CD14-positive monocyte (primary cell): Measurements from ENCODE around the gene AEBP2. TPM values are rescaled to one million over a fixed set of nuclear protein-coding genes. Genes with fewer than 3 reads are reported as not detected.

Experiments used
- DNase-seq, 3 donors: peaks; one replicate each; pipeline ENCODE4 v3.0.0-alpha.2; 2011 to 2022
- H2AFZ ChIP-seq: 2 replicates; pipeline ENCODE4 v1.6.0; 2012; ENCODE audit warnings: mild to moderate bottlenecking, low read depth, low read length, inconsistent platforms; ENCODE audit not compliant: insufficient read depth, poor library complexity, severe bottlenecking
- H3K27ac ChIP-seq, 2 donors: 1 replicate in 1 of 2; 2 replicates in 1 of 2; pipeline ENCODE4 v1.5.1; 2012 to 2013; ENCODE audit warnings: low read length in 2 of 2, control low read depth in 1 of 2, inconsistent platforms in 1 of 2, low read depth in 1 of 2, mild to moderate bottlenecking in 1 of 2
- H3K27me3 ChIP-seq, 2 donors: one replicate each; pipeline versions ENCODE4 v1.6.0 to v1.6.1; 2011 to 2013; ENCODE audit warnings: low read length in 2 of 2; ENCODE audit not compliant: control insufficient read depth in 2 of 2, insufficient read depth in 2 of 2
- H3K36me3 ChIP-seq, 2 donors: replicated peaks in 1 of 2; 1 replicate in 1 of 2; 2 replicates in 1 of 2; pipeline versions ENCODE4 v1.5.1 to v1.6.1; 2012 to 2013; ENCODE audit warnings: low read length in 2 of 2, control low read depth in 1 of 2, inconsistent platforms in 1 of 2, mild to moderate bottlenecking in 1 of 2; ENCODE audit not compliant: insufficient read depth in 2 of 2, control insufficient read depth in 1 of 2
- H3K4me1 ChIP-seq, 2 donors: 1 replicate in 1 of 2; 2 replicates in 1 of 2; pipeline versions ENCODE4 v1.5.1 to v1.6.1; 2012 to 2013; ENCODE audit warnings: low read length in 2 of 2, control low read depth in 1 of 2, inconsistent platforms in 1 of 2, mild to moderate bottlenecking in 1 of 2, moderate library complexity in 1 of 2; ENCODE audit not compliant: insufficient read depth in 2 of 2, control insufficient read depth in 1 of 2
- H3K4me2 ChIP-seq: replicated peaks from 2 replicates; pipeline ENCODE3; 2012; ENCODE audit warnings: low read length, moderate library complexity, mild to moderate bottlenecking; ENCODE audit not compliant: poor library complexity, severe bottlenecking; ENCODE audit errors: extremely low read depth
- H3K4me3 ChIP-seq, 3 experiments: fragments of 200-600 bp in 1 of 3; sonication (generic) in 1 of 3; replicated peaks in 1 of 3; 1 replicate in 2 of 3; 2 replicates in 1 of 3; pipeline ENCODE4 v1.5.1; 2011 to 2013; ENCODE audit warnings: low read length in 3 of 3, mild to moderate bottlenecking in 3 of 3, control low read depth in 2 of 3, low read depth in 2 of 3, inconsistent platforms in 1 of 3, moderate library complexity in 1 of 3
- H3K79me2 ChIP-seq: 2 replicates; pipeline ENCODE4 v1.6.0; 2012; ENCODE audit warnings: mild to moderate bottlenecking, control low read depth, inconsistent platforms, low read length, moderate library complexity; ENCODE audit not compliant: insufficient read depth
- H3K9ac ChIP-seq: 2 replicates; pipeline ENCODE4 v1.6.0; 2017; ENCODE audit warnings: low read length, mild to moderate bottlenecking; ENCODE audit not compliant: insufficient read depth, poor library complexity, severe bottlenecking
- H3K9me3 ChIP-seq, 2 donors: replicated peaks in 1 of 2; 1 replicate in 1 of 2; 2 replicates in 1 of 2; pipeline versions ENCODE4 v1.5.1 to v1.6.1; 2012 to 2013; ENCODE audit warnings: low read length in 2 of 2, control low read depth in 1 of 2; ENCODE audit not compliant: control insufficient read depth in 1 of 2, insufficient read depth in 1 of 2
- H4K20me1 ChIP-seq: 2 replicates; pipeline ENCODE4 v1.6.0; 2012; ENCODE audit warnings: mild to moderate bottlenecking, low read length, control low read depth, moderate library complexity; ENCODE audit not compliant: insufficient read depth
- H3K27ac Mint-ChIP-seq, 7 donors: one replicate each; pipeline ENCODE4 v1.8.0; 2020; ENCODE audit warnings: mild to moderate bottlenecking in 7 of 7, mixed read lengths in 7 of 7, moderate library complexity in 6 of 7, inconsistent platforms in 2 of 7
- H3K27me3 Mint-ChIP-seq, 3 donors: one replicate each; pipeline ENCODE4 v1.8.0; 2021 to 2022; ENCODE audit warnings: low read depth in 3 of 3, mild to moderate bottlenecking in 3 of 3, mixed read lengths in 3 of 3, moderate library complexity in 3 of 3, inconsistent platforms in 1 of 3
- H3K36me3 Mint-ChIP-seq, 2 donors: one replicate each; pipeline ENCODE4 v1.8.0; 2020; ENCODE audit warnings: mixed read lengths in 2 of 2, inconsistent platforms in 1 of 2, mild to moderate bottlenecking in 1 of 2
- H3K4me1 Mint-ChIP-seq: one replicate; pipeline ENCODE4 v1.8.0; 2020; ENCODE audit warnings: mild to moderate bottlenecking, mixed read lengths
- H3K4me3 Mint-ChIP-seq, 2 donors: one replicate each; pipeline ENCODE4 v1.8.0; 2020; ENCODE audit warnings: mild to moderate bottlenecking in 2 of 2, mixed read lengths in 2 of 2, moderate library complexity in 1 of 2
- H3K9me3 Mint-ChIP-seq, 7 donors: one replicate each; pipeline ENCODE4 v1.8.0; 2020 to 2022; ENCODE audit warnings: mixed read lengths in 7 of 7, mild to moderate bottlenecking in 6 of 7, moderate library complexity in 6 of 7, inconsistent platforms in 2 of 7
- WGBS: methylation state at CpG from one replicate; pipeline ENCODE4 v1.1.5; 2013; ENCODE audit warnings: missing lambda C conversion rate; ENCODE audit not compliant: insufficient coverage; 5-methylcytosine and 5-hydroxymethylcytosine counted together
- intact Hi-C, 2 donors: fragments of 100-400 bp; cut with micrococcal nuclease; formaldehyde crosslinking; loops; one replicate each; pipeline versions ENCODE4 v1.15.0 to v1.15.1; 2023
- polyA plus RNA-seq, 3 donors: library from polyadenylated mRNA; depleted of rRNA in 1 of 3; unstranded in 2 of 3; stranded (reverse) in 1 of 3; fragments of 300-500 nt in 2 of 3; fragments of >200 nt in 1 of 3; fragmentation: Illumina TruSeq in 2 of 3; gene quantifications; 1 replicate in 2 of 3; 2 replicates in 1 of 3; pipeline ENCODE4 v1.2.3, GENCODE V29; 2012 to 2021
- TF ChIP-seq, protein P1 (sequence below): fragments of 200-600 bp; IDR thresholded peaks from one replicate; pipeline ENCODE4 v1.8.0; 2022; ENCODE audit warnings: antibody characterized with exemption, mild to moderate bottlenecking

AEBP2 gene
- polyA plus RNA-seq, 3 donors = 3.0 to 8.0 (median 4.4) TPM

GRCh38 chr12:19525274-19525673, 86.0 kb downstream of the AEBP2 start:
- H2AFZ ChIP-seq = no peak overlapping the region
- peak overlapping the region in 1 of 7 donors; percentile 51 for H3K27ac Mint-ChIP-seq
- H3K9me3 ChIP-seq = no peaks in the 10 kb centered on the region
- H3K27ac ChIP-seq = no peak overlapping the region
- H3K27me3 ChIP-seq = no peaks in the 10 kb centered on the region
- peaks cover 9 to 13% of the 10 kb centered on the region in 2 donors for H3K36me3 Mint-ChIP-seq
- H3K9me3 Mint-ChIP-seq = no peaks in the 10 kb centered on the region
- WGBS = 100% methylated on average over 6 of the region's 7 CpGs
- no peak overlapping the region for H3K4me3 Mint-ChIP-seq
- no peaks in the 10 kb centered on the region for H3K27me3 Mint-ChIP-seq
- H3K4me2 ChIP-seq = no peak overlapping the region
- DNase-seq = no peak
- H3K4me3 ChIP-seq = no peak overlapping the region
- H3K79me2 ChIP-seq = no peaks in the 10 kb centered on the region
- no peak overlapping the region for H3K9ac ChIP-seq
- no peaks in the 10 kb centered on the region for H3K4me1 ChIP-seq
- TF ChIP-seq, protein P1, sequence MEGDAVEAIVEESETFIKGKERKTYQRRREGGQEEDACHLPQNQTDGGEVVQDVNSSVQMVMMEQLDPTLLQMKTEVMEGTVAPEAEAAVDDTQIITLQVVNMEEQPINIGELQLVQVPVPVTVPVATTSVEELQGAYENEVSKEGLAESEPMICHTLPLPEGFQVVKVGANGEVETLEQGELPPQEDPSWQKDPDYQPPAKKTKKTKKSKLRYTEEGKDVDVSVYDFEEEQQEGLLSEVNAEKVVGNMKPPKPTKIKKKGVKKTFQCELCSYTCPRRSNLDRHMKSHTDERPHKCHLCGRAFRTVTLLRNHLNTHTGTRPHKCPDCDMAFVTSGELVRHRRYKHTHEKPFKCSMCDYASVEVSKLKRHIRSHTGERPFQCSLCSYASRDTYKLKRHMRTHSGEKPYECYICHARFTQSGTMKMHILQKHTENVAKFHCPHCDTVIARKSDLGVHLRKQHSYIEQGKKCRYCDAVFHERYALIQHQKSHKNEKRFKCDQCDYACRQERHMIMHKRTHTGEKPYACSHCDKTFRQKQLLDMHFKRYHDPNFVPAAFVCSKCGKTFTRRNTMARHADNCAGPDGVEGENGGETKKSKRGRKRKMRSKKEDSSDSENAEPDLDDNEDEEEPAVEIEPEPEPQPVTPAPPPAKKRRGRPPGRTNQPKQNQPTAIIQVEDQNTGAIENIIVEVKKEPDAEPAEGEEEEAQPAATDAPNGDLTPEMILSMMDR = no peak
- H4K20me1 ChIP-seq = no peaks in the 10 kb centered on the region
- H3K36me3 ChIP-seq = peaks cover 0 to 8% of the 10 kb centered on the region in 2 donors
- no peaks in the 10 kb centered on the region for H3K4me1 Mint-ChIP-seq
- intact Hi-C loops = no loop called here

DNA sequence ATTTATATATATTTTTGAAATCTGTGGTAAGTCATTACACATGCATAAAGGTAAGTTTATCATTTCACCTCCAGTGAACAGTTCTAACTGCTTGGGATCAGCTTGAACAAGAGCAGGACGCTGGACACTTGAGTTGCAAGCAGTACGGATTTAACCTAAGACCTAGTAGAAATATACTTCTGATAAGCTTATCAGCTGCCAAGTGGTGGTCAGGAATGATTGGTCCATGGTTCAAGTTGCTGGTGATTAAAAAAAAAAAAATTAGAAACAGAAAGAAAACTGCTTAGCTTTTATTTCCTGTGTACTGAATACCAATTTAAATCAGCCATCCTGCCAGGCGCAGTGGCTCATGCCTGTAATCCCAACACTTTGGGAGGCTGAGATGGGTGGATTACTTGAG, 88.6 kb downstream of the AEBP2 start:
- no peaks in the 10 kb centered on the region for H3K4me1 Mint-ChIP-seq
- no peak overlapping the region for H3K27ac Mint-ChIP-seq
- Histone ChIP-seq H3K9me3 (no peaks in the 10 kb centered on the region), H3K79me2 (no peaks in the 10 kb centered on the region), H3K27ac (no peak overlapping the region), H3K9ac (no peak overlapping the region), H3K4me3 (no peak overlapping the region), H3K4me2 (no peak overlapping the region), H2AFZ (no peak overlapping the region), H4K20me1 (no peaks in the 10 kb centered on the region), H3K27me3 (no peaks in the 10 kb centered on the region), H3K4me1 (no peaks in the 10 kb centered on the region), H3K36me3 (peaks cover 0 to 1% of the 10 kb centered on the region in 2 donors)
- no CpG with 5 or more reads among the region's 3 CpGs for WGBS
- no peaks in the 10 kb centered on the region for H3K9me3 Mint-ChIP-seq
- H3K36me3 Mint-ChIP-seq = peaks cover 5 to 13% of the 10 kb centered on the region in 2 donors
- intact Hi-C loops = no loop called here
- no peak overlapping the region for H3K4me3 Mint-ChIP-seq
- no peak for DNase-seq
- TF ChIP-seq, protein P1 = no peak
- H3K27me3 Mint-ChIP-seq = peaks cover 0 to 1% (median 0%) of the 10 kb centered on the region in 3 donors
